NCI-H2196 (cell line): ENCODE data around the gene OR13C5.

ENCODE experiments used
- DNase-seq: peaks from one replicate; lab custom pipeline; 2025; ENCODE audit not compliant: unreplicated experiment; lab: John Stamatoyannopoulos, UW

Gene OR13C5

DNA sequence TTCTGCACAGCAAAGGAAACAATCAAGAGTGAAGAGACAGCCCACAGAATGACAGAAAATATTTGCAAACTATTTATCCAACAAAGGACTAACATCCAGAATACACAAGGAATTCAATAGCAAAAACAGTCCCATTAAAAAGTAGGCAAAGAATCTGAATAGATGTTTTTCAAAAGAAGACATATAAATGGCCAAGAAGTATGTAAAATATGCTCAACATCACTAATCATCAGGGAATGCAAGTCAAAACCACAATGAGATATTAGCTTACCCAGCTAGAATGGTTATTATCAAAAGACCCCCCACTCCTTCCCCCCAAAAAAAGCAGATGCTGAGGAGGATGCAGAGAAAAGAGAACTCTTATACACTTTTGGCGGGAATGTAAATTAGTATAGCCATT is 43.7 kb downstream of the OR13C5 start:
- no peak for DNase-seq

DNA sequence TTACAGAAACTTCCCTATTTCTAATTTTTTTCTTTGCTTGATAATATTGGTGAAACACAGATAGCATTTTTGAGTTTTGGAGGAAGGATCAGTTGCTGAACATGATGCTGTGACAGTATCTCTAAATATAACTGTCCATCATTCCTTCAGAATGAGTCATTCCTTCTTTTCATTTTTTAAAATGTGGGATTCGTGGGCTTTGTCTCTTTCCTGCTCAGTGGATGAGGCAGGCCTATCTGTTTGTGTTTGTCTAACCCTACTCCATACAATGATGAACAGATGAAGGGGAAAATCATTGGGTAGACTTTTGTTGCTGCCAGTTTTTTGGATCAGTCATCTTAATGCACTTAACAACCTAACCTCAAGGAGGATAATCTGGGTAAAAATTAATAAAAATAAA is 46.0 kb downstream of the OR13C5 start:
- DNase-seq, result no peak
